Liver (tissue), 2 donors: ENCODE measurements around the gene INTS1.

Experiments used
- CTCF ChIP-seq: fragments of 150-350 bp; IDR thresholded peaks from 2 replicates; pipeline ENCODE4 v1.5.1; 2017; ENCODE audit warnings: improper control_type of control experiment, low read depth, low read length; ENCODE audit not compliant: missing input control
- ZBTB33 ChIP-seq: IDR thresholded peaks from 2 replicates; pipeline ENCODE4 v1.6.1; 2016; ENCODE audit warnings: antibody characterized with exemption
- TF ChIP-seq, protein P1 (sequence below): IDR thresholded peaks from 2 replicates; pipeline ENCODE4 v1.6.1; 2016; ENCODE audit warnings: antibody characterized with exemption, mild to moderate bottlenecking
- donor health status: healthy.

DNA sequence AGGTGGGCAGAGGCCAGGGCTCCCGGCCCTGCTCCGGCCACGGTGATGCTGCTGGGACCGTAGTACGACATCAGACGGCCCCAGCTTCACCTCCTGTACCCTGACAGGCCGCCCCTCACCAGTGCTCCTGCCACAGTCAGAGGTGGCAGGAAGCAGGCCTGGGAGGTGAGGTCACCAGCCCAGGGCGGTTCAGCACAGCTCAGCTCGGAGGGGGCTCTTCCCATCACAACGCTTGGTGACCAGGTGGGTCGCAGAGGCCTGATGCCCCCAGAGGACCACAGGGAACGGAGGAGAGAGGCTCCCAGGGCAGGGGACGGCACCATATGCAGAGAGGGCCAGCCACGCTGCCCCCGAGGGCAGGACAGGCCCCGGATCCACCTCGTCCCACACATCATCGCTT is 53.8 kb downstream of the INTS1 start:
- TF ChIP-seq CTCF (no peak), ZBTB33 (no peak)
- TF ChIP-seq, protein P1, sequence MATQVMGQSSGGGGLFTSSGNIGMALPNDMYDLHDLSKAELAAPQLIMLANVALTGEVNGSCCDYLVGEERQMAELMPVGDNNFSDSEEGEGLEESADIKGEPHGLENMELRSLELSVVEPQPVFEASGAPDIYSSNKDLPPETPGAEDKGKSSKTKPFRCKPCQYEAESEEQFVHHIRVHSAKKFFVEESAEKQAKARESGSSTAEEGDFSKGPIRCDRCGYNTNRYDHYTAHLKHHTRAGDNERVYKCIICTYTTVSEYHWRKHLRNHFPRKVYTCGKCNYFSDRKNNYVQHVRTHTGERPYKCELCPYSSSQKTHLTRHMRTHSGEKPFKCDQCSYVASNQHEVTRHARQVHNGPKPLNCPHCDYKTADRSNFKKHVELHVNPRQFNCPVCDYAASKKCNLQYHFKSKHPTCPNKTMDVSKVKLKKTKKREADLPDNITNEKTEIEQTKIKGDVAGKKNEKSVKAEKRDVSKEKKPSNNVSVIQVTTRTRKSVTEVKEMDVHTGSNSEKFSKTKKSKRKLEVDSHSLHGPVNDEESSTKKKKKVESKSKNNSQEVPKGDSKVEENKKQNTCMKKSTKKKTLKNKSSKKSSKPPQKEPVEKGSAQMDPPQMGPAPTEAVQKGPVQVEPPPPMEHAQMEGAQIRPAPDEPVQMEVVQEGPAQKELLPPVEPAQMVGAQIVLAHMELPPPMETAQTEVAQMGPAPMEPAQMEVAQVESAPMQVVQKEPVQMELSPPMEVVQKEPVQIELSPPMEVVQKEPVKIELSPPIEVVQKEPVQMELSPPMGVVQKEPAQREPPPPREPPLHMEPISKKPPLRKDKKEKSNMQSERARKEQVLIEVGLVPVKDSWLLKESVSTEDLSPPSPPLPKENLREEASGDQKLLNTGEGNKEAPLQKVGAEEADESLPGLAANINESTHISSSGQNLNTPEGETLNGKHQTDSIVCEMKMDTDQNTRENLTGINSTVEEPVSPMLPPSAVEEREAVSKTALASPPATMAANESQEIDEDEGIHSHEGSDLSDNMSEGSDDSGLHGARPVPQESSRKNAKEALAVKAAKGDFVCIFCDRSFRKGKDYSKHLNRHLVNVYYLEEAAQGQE = no peak
